Effector CD4-positive, alpha-beta T cell (primary cell): Measurements from ENCODE around the gene BTBD3.

Experiments used
- DNase-seq: peaks from one replicate; pipeline ENCODE4 v3.0.0-alpha.2; 2020

BTBD3 gene

GRCh38 chr20:11972478-11972877, 54.8 kb downstream of the BTBD3 start:
- no peak for DNase-seq
